Upper lobe of left lung (tissue), 6 donors: ENCODE results near the gene EHMT1. TPM values are rescaled to one million over a fixed set of nuclear protein-coding genes. Genes with fewer than 3 reads are reported as not detected.

ENCODE experiments used
- ATAC-seq, 2 donors: fragments of 200-7000 bp; cut with Tn5 transposase; one replicate each; pipeline ENCODE4 v1.9.1; 2022; ENCODE audit warnings: mild to moderate bottlenecking in 2 of 2, moderate library complexity in 2 of 2; ENCODE audit not compliant: low FRiP score in 2 of 2
- DNase-seq, 2 donors: peaks; one replicate each; pipeline ENCODE4 v3.0.0-alpha.2; 2019 to 2020
- H3K27ac ChIP-seq, 4 donors: fragments of 200-600 bp; sonication (generic); one replicate each; pipeline ENCODE4 v1.5.1; 2016 to 2019
- H3K27me3 ChIP-seq, 4 donors: fragments of 200-600 bp; sonication (generic); one replicate each; pipeline ENCODE4 v1.5.1; 2017 to 2019
- H3K36me3 ChIP-seq, 4 donors: fragments of 200-600 bp; sonication (generic); one replicate each; pipeline ENCODE4 v1.5.1; 2016 to 2019
- H3K4me1 ChIP-seq, 4 donors: fragments of 200-600 bp; sonication (generic); one replicate each; pipeline ENCODE4 v1.5.1; 2018 to 2019
- H3K4me3 ChIP-seq, 4 donors: fragments of 200-600 bp; sonication (generic); one replicate each; pipeline ENCODE4 v1.5.1; 2017 to 2019; ENCODE audit warnings: mild to moderate bottlenecking in 2 of 4, moderate library complexity in 1 of 4
- H3K9me3 ChIP-seq, 4 donors: fragments of 200-600 bp; sonication (generic); one replicate each; pipeline ENCODE4 v1.5.1; 2018 to 2019
- CTCF ChIP-seq, 6 experiments: fragments of 450-650 bp in 4 of 6; fragments of 200-600 bp in 2 of 6; sonication (generic) in 2 of 6; IDR thresholded peaks; one replicate each; pipeline ENCODE4 v1.5.1; 2016 to 2019; ENCODE audit warnings: antibody characterized with exemption in 6 of 6
- EP300 ChIP-seq, 4 donors: sonication (generic); formaldehyde crosslinking; IDR thresholded peaks; one replicate each; pipeline ENCODE4 v1.5.1; 2017; ENCODE audit warnings: antibody characterized with exemption in 4 of 4, control low read depth in 2 of 4
- POLR2A ChIP-seq, 4 donors: fragments of 450-650 bp; IDR thresholded peaks; one replicate each; pipeline ENCODE4 v1.5.1; 2016 to 2017; ENCODE audit warnings: antibody characterized with exemption in 4 of 4, mild to moderate bottlenecking in 2 of 4
- POLR2AphosphoS5 ChIP-seq, 2 donors: sonication (generic); formaldehyde crosslinking; IDR thresholded peaks; one replicate each; pipeline ENCODE4 v1.5.1; 2017; ENCODE audit warnings: antibody characterized with exemption in 2 of 2
- WGBS, 2 donors: methylation state at CpG; one replicate each; pipeline ENCODE4 v1.1.5; 2017 to 2018; 5-methylcytosine and 5-hydroxymethylcytosine counted together
- total RNA-seq, 6 donors: library from RNA; depleted of rRNA in 4 of 6; stranded (reverse); fragments of >200 nt in 4 of 6; gene quantifications; one replicate each; pipeline versions ENCODE4 v1.1.0 to v1.2.1, GENCODE V29; 2016 to 2021
- donor health status: DM: no; HTN: no; CAD: no; lungs with moderate emphysema.
- donor health status: DM: no; HTN: yes; CAD: no; lungs with severe emphysema.

Gene EHMT1
- total RNA-seq, 6 donors from 2014 or later: 68.0 to 183 (median 83.6) TPM

GRCh38 chr9:137829260-137829996 lies 210.6 kb downstream of the EHMT1 start:
- Histone ChIP-seq H3K36me3 (peaks cover 4 to 83% (median 51%) of the 10 kb centered on the region in 4 donors), H3K9me3 (no peaks in the 10 kb centered on the region), H3K27me3 (no peaks in the 10 kb centered on the region), H3K4me1 (no peaks in the 10 kb centered on the region), H3K4me3 (no peak overlapping the region), H3K27ac (no peak overlapping the region)
- no peak for ATAC-seq
- WGBS, 2 donors: 91 to 93% methylated on average over 13 to 14 of the region's 14 CpGs
- TF ChIP-seq EP300 (IDR thresholded peaks at IDR 0.05) (no peak), CTCF (IDR thresholded peaks at IDR 0.05) (no peak), POLR2A (IDR thresholded peaks at IDR 0.05) (no peak), POLR2AphosphoS5 (IDR thresholded peaks at IDR 0.05) (no peak)
- DNase-seq: no peak

GRCh38 chr9:137832191-137832700 lies 213.4 kb downstream of the EHMT1 start:
- 93 to 98% methylated on average over 20 of the region's 20 CpGs for WGBS, 2 donors
- Histone ChIP-seq H3K4me3 (no peak overlapping the region), H3K27me3 (no peaks in the 10 kb centered on the region), H3K9me3 (no peaks in the 10 kb centered on the region), H3K27ac (no peak overlapping the region), H3K36me3 (peaks cover 20 to 83% (median 59%) of the 10 kb centered on the region in 4 donors), H3K4me1 (no peaks in the 10 kb centered on the region)
- peak in 1 of 2 donors; percentile 60 for DNase-seq
- no peak for ATAC-seq
- TF ChIP-seq POLR2A (IDR thresholded peaks at IDR 0.05): no peak
- TF ChIP-seq CTCF (IDR thresholded peaks at IDR 0.05): no peak
- TF ChIP-seq POLR2AphosphoS5 (IDR thresholded peaks at IDR 0.05): no peak
- TF ChIP-seq EP300 (IDR thresholded peaks at IDR 0.05): no peak

GRCh38 chr9:137832830-137833590 lies 214.2 kb downstream of the EHMT1 start:
- Histone ChIP-seq H3K4me1 (no peaks in the 10 kb centered on the region), H3K9me3 (no peaks in the 10 kb centered on the region), H3K27ac (no peak overlapping the region), H3K36me3 (peaks cover 20 to 77% (median 56%) of the 10 kb centered on the region in 4 donors), H3K4me3 (no peak overlapping the region), H3K27me3 (no peaks in the 10 kb centered on the region)
- ATAC-seq (no peak), DNase-seq (peak in 1 of 2 donors; percentile 78)
- 96 to 97% methylated on average over 30 to 44 of the region's 44 CpGs for WGBS, 2 donors
- TF ChIP-seq POLR2A (IDR thresholded peaks at IDR 0.05) (no peak), POLR2AphosphoS5 (IDR thresholded peaks at IDR 0.05) (no peak), CTCF (IDR thresholded peaks at IDR 0.05) (no peak), EP300 (IDR thresholded peaks at IDR 0.05) (no peak)

- WGBS, 2 donors: 98 to 99% methylated on average over 32 to 52 of the region's 73 CpGs
- DNase-seq (peak in 1 of 2 donors; percentile 80), ATAC-seq (no peak)
- TF ChIP-seq POLR2AphosphoS5 (IDR thresholded peaks at IDR 0.05) (no peak), CTCF (IDR thresholded peaks at IDR 0.05) (no peak), EP300 (IDR thresholded peaks at IDR 0.05) (no peak), POLR2A (IDR thresholded peaks at IDR 0.05) (no peak)
- H3K4me3 ChIP-seq: no peak overlapping the region
- H3K4me1 ChIP-seq: no peaks in the 10 kb centered on the region
- no peaks in the 10 kb centered on the region for H3K27me3 ChIP-seq
- H3K9me3 ChIP-seq: no peaks in the 10 kb centered on the region
- no peak overlapping the region for H3K27ac ChIP-seq
- H3K36me3 ChIP-seq: peaks cover 20 to 71% (median 55%) of the 10 kb centered on the region in 4 donors
These were observed 215.2 kb downstream of the EHMT1 start for GRCh38 chr9:137833721-137834613.
